Measurements from ENCODE around the gene SERPING1.

SERPING1 gene

DNA sequence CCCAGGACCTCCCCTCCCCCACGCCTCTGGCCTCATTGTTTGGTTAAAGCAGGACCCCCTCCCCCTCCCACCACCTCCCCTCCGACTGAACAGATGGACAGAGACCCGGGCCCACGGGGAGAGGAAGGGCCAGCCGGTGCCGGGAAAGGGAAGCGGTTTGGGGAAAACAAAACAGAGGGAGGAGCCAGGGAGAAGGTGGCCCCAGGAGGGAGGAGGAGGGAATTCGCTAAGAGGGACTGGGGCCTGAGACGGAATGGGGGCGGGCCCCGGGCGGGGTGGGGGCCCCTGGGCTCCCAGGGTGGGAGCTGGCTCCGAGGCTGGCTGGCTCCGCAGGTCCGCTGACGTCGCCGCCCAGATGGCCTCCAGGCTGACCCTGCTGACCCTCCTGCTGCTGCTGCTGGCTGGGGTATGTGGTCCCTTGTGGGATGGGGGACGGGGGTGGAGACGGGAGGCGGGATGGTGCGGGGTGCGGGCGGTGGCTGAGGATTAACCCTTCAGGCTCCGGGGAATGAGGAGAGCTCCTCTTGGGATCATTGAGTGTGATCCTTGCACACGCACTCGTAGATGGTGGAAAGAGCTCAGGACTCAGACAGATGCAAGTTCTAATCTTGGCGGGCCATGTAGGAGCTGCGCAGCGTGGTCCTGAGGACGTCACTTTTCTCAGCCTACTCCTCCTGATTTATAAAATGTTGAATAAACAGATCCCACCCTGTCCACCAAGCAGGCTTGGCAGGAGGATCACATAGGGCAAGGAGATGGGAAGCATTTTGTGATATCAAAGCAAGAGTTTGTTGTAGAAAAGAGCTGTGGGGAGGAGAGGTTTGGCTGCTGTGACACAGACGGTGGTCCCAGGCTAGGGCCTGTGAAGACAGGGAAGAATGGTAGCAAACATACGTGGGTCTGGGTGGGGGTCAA is 688 bp downstream of the SERPING1 start:
- DNase-seq (ENCODE audit: low read depth) = no peak

DNA sequence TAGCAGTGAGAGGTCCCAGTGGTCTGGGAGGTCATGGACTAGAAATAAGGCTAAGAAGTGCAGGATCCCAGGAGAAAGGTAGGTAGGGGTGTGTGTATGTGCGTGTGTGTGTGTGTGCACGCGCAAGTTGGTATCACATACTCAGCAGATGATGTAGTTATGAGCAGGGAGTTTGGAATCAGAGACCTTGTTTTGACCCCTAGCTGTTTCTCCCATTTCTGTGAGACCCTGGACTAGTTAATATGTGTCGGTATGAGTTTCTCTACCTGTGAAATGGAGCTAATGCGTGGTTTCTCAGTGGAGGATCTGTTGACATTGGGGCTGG is 1.3 kb downstream of the SERPING1 start:
- no peak for DNase-seq (ENCODE audit: low read depth)

DNA sequence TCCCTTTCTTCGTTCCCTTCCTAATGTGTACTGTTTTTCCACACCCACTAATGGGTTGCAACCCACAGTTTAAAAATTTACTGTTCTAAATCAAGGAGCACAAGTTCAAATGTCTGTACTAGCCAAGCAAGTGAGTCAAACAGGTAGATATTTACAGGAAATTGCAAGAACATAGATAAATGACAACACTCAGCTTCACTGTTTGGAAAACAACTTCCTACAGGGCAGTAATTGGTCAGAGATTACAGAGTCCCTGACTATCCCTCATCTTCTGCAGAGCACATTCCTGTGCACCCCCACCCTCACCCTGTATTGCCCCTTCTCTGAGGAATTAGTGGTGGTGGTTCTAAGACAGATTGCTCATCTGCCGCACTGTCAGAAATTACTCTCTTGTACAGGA is 1.9 kb downstream of the SERPING1 start:
- DNase-seq (ENCODE audit: low read depth) = no peak

DNA sequence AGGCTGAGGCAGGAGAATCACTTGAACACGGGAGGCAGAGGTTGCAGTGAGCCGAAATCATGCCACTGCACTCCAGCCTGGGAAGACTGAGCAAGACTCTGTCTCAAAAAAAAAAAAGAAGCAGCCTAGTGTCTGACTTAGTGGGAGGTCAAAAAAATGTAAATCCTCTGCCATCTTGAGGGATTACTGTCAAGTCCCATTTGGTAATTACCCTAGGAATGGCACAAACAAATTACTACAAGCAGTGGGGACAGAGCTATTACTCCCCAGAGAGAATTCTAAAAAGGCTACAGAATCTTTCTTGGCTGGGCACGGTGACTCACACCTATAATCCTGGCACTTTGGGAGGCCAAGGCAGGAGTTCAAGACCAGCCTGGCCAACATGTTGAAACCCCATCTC is 3.8 kb downstream of the SERPING1 start:
- DNase-seq (ENCODE audit: low read depth) = no peak

DNA sequence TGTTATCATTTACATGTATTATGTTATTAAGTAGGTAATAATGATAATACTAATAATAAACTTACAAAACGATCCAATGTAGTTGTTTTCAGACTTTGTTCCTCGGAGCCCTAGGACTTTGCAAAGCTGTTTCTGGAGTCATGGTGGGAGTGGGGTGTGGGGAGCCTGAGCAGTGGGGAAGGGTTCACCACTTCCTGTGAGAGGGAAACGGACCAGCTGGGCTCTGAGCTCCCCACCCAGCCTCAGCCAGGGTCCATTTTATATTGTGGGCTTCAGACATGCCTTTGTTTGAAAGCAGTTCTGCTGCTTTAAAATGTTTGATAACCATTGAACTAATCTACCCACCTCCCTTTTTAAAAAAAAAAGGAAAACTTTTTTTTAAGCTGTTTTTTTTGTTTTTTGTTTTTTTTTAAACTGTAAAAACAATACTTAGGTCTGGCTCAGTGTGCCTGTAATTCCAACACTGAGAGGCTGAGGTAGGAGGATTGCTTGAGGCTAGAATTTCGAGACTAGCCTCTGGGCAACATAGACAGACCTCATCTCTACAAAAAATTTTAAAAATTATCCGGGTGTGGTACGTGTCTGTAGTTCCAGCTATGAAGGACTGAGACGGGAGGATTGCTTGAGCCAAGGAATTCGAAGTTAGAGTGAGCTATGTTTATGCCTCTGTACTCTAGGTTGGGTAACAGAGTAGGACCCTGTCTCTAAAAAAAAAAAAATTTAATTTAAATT is 7.0 kb downstream of the SERPING1 start:
- DNase-seq (ENCODE audit: low read depth) = no peak

DNA sequence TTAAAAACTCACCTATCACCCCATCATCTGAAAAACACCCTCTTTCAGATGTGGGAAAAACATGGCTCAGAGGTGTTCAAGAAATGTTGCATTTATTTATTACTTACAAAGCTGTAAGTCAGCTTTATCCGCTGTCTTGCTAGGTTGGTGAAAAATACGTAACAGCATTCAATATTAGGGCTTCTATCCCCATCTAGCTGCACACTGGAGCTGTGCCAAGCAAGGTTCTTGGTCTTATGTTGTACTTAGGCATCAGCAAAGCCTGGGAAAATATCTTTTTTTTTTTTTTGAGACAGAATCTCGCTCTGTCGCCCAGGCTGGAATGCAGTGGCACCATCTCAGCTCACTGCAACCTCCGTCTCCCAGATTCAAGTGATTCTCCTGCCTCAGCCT is 7.5 kb downstream of the SERPING1 start:
- DNase-seq (ENCODE audit: low read depth) = no peak

DNA sequence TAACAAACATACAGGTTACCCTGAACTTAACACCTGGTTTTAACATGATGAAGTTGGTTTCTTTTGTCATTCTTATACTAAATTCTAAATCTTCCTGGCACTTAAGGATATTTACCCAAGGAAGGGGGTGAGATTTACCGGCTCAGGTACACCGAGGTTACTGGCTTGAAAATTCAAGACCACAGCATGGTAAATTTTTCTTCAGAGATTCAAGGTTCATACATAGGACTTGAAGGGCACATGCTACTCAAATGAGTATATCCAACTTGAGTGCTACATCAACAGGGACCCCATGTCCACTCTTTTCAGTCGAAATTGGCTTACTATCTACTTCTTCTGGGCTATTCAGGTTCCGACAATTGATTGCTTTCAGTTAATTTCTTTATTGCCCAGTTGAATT is 12.7 kb downstream of the SERPING1 start:
- DNase-seq (ENCODE audit: low read depth) = no peak

DNA sequence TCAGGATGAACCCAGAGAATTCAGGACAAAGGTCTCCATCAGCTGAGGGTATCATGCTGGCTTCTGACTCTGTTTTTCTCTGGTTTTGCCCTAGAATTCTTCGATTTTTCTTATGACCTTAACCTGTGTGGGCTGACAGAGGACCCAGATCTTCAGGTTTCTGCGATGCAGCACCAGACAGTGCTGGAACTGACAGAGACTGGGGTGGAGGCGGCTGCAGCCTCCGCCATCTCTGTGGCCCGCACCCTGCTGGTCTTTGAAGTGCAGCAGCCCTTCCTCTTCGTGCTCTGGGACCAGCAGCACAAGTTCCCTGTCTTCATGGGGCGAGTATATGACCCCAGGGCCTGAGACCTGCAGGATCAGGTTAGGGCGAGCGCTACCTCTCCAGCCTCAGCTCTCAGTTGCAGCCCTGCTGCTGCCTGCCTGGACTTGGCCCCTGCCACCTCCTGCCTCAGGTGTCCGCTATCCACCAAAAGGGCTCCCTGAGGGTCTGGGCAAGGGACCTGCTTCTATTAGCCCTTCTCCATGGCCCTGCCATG is 16.8 kb downstream of the SERPING1 start:
- DNase-seq (ENCODE audit: low read depth) = no peak

DNA sequence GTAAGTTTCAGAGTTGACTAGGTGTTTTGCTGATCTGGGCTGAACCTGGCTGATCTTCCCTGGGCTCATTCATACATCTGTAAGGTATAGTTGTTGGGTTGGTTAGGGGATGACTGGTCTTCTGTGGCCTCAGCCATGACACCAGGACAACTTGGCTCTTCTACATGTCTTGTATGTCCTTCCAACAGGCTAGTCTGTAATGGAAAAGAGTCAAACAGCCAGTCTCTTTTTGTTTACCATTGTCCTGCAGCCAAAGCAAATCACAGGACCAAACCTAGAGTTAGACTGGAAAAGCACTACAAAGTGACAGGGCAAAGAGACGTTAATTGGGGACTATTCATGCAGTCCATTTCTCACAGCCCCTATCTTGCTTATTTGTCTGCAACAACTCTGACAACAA is 17.8 kb downstream of the SERPING1 start:
- no peak for DNase-seq (ENCODE audit: low read depth)

DNA sequence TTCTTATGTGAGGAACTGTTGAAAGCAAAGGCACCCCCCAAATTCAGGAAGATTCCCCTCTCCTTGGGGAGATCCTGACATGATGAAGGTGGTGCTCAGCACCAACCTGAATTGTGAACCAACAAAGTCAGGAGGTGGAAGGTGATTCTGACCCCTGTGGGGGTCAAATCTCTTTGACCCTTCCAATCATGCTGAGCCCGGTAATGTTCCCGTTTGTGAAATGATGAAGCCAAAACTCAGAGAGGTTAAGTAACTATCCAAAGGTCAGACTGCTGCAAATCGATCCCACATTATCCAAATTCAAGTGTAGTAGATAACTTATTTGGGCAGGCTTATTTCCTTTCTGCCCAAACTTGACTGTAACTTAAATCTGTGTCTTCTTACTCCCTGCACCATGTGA is 19.1 kb downstream of the SERPING1 start:
- DNase-seq (ENCODE audit: low read depth) = no peak

DNA sequence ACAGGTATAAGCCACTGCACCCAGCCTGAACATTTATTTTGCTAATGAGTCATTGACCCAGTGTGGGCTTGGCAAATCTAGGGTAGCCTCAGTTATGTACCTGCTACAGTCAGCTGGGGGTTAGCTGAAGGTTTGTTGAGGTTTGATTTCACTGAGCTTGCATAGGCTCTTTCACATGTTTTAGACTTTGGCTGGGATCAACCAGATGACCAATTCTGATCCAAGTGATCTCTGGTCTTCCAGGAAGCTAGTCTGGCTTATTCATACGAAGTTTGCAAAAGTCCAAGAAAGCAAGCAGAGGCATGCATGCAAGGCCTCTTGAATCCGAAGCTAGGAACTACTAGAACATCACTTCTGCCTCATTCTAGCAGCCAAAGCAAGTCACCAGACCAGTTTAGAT is 21.0 kb downstream of the SERPING1 start:
- no peak for DNase-seq (ENCODE audit: low read depth)

DNA sequence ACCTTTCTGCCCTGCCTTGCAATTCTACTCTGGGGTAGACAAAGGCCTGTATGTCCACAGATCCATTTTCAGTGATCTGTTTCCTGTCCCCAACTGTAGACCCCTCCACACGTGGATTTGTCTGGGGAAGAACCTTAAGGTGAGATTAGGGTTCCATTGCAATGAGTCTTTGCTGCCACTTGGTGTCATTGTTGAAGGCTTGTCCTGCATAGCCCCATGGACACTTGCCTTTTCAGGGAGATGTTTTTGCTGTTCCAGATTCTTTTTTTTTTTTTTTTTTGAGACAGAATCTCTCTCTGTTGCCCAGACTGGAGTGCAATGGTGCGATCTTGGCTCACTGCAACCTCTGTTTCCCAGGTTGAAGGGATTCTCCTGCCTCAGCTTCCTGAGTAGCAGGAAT is 21.8 kb downstream of the SERPING1 start:
- no peak for DNase-seq (ENCODE audit: low read depth)

DNA sequence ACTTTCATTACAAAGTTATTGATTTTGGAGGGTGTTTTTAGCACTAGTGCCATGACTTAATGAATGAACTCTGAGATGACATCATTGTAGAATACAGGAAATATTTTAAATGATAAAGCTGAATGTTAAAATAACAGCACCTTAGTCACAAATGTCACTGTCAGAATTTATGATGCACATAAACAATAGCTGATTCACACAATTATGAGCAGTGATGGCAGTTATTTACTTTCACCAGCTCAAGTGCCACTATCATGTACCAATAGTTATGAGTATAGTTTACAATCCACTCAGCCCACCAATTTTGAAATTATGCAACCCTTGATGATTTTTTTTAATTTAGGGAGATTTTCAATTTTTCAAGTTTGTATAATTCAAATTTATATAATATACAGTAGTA is 23.0 kb downstream of the SERPING1 start:
- no peak for DNase-seq (ENCODE audit: low read depth)

DNA sequence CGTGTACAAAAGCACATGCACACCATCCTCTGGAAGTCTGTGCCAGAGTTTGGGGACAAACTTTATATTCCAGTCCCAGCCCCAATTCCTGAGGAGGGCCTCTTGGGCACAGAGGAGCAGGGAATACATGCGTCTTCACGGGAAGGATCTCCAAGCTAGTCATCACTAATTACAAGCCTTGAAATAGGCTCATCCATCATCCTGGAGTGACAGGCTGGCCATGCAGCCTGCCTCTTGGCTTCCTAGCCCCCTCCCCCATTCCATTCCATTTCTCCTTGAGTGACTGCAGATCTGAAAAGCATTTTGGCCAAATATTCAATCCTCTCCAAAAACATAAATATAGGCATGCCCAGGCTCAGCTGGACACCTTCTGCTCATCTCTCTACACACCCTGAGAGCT is 24.8 kb downstream of the SERPING1 start:
- DNase-seq (ENCODE audit: low read depth) = no peak

DNA sequence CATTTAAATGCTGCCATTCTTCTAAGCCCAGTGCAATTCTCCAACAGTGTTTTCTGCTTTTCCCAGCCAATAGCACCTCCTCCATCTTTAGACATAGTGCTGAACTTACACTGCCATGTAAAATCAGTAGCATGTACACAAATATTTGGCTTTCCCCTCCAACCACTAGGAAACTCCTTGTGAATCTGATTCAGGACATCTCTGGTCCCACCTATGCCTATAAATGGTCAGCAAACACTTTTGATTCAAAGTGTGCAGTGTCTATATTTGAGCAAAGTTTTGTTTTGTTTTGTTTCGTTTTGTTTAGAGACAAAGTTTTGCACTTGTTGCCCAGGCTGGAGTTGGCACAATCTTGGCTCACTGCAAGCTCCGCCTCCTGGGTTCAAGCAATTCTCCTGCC is 27.4 kb downstream of the SERPING1 start:
- no peak for DNase-seq (ENCODE audit: low read depth)

DNA sequence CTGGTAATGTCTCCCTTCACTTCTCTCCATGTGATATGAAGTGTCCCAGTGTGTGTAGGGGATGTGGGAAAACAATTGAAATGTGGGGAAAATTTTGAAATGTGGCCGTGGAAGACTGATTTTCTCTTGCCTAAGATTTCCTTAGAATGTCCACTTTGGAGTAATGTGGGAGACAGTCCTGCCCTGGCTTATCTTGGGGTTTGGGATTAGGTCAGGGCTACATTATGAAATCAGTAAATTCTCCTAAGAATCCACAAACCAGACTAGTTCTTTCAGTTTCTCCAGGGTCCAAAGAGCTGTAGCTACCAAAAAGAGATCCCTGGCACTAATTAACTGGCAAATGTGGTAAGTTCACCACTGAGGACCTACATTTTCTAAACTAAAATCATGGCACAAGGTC is 29.4 kb downstream of the SERPING1 start:
- no peak for DNase-seq (ENCODE audit: low read depth)

DNA sequence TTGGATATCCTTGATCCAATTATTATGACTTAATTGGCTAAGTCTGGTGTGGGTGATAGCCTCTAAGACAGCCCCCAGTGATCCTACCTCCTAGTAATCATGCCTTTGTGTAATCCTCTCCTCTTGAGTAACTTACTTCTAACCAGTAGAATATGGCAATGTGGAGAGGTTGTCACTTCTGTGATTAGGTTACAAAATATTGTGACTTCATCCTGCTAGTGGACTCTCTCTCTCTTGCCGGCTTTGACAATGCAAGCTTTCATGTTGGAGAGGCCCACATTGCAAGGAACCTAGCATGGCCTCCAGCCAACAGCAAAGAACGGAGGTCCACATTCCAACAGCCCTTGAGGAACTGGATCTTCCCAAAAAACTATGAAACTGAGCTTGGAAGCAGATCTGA is 32.7 kb downstream of the SERPING1 start:
- no peak for DNase-seq (ENCODE audit: low read depth)

DNA sequence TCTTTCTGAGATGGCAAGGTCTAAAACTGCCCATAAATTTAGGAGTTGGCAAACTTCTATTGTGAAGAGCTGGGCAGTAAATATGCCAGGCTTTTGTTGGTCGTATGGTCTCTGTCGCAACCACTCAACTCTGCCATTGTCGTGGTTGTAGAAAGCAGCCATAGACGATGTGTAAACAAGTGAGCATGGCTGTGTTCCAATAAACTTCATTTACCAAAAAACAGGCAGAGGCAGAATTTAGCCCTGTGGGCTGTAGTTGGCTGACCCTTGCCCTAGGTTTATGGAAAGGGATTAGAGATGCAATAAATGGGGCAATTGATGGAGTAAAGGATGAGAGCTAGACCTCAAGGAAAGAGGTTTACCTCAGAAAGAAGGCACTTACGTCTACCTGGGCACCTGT is 34.6 kb downstream of the SERPING1 start:
- no peak for DNase-seq (ENCODE audit: low read depth)

DNA sequence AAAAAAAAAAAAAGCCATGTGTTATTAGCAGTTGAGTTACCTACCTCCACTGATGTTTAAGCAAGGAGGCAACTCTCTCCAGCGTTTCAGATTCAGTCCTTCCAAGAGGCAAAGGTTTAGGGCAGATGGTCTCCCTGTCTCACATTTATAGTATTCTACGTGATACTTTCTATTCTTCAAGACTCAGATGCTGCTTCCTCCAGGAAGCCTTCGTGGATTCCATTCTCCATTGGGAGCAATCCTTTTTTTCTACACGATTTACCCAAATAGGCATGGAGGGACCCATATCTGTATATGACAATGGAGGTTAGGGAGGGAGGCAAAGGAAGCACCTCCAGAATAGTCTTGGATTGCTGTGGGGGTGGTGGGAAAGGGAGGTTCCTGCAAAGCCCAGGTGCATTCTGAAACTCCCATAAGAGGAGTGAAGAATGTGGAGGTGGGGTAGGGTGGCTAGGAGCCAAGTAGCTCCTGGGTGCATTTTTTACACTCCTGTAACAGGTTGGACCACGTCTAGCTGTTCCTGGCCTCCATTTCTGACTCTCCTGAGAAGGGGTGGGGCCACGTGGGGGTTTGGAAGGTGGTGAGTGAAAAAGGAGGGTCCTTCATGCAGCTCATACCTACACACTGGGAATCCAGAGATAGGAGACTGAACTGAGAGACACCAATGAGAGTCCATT is 36.0 kb downstream of the SERPING1 start:
- no peak for DNase-seq (ENCODE audit: low read depth)

DNA sequence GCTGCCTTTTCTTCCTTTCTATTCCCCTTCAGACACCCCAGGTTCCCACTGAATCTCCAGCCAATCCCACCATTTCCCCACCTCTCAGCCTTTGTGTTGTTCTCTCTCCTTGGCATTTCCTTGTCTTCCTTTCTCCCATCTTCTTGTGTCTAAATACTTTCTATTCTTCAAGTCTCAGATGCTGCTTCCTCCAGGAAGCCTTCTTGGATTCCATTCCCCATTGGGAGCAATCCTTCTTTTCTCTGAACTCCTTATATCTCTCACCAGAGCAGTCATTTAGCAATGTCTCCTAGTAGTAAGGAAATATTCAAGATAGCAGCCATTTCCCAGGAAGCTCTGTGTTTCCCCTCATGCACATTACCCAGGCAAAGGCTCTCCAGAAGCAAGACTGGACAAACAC is 36.8 kb downstream of the SERPING1 start:
- DNase-seq (ENCODE audit: low read depth) = no peak

DNA sequence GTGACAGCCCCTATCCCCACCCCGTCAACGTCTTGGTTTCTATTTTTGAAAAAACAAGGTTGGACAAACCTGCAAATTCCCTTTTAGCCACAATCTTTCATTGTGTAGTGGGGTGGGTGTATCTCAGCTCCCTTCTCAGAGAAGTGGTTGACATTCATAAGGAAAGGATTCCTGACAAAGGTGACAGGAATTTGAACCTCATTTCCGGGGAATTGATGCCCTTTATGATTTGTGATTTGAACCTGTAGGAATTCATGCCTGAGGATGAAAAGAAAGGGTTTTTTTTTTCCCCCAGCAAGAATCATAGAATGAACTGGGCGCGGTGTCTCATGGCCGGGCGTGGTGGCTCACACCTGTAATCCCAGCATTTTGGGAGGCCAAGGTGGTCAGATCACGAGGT is 37.8 kb downstream of the SERPING1 start:
- DNase-seq (ENCODE audit: low read depth) = no peak

DNA sequence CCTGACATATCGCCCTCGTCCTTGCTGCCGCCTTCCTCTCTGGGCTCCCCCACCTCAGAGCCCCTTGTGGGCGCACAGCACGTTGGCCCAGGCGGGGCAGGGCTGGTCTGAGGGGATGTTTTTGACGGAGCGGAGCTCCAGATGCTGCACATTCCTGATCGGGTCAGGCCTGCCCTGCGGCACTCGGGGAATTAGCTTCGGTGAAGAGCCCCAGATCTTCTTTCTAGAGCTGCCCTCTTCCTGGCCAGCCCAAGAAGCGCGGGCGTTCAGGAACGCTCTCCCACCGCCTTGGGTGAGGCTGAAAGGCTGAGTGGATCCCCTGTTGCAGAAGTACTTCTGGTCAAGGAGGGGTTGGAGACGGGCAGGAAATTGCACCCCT is 40.1 kb downstream of the SERPING1 start:
- DNase-seq (ENCODE audit: low read depth) = no peak

Data from stimulated activated CD8-positive, alpha-beta memory T cell treated with anti-CD3 and anti-CD28 coated beads, Interleukin-7, amount 100 ng/mL, for 24 hours (primary cell).